Glomerular visceral epithelial cell (primary cell): ENCODE measurements around the gene SLC39A6.
"Not testable (repeated sequence)": the region's sequence is repeated elsewhere in the genome, so short reads cannot be mapped to it uniquely, and the experiment has no call there.

ENCODE experiments used
- DNase-seq: peaks from one replicate; pipeline ENCODE4 v3.0.0-alpha.2; 2016; ENCODE audit errors: extremely low spot score

The SLC39A6 gene, protein sequence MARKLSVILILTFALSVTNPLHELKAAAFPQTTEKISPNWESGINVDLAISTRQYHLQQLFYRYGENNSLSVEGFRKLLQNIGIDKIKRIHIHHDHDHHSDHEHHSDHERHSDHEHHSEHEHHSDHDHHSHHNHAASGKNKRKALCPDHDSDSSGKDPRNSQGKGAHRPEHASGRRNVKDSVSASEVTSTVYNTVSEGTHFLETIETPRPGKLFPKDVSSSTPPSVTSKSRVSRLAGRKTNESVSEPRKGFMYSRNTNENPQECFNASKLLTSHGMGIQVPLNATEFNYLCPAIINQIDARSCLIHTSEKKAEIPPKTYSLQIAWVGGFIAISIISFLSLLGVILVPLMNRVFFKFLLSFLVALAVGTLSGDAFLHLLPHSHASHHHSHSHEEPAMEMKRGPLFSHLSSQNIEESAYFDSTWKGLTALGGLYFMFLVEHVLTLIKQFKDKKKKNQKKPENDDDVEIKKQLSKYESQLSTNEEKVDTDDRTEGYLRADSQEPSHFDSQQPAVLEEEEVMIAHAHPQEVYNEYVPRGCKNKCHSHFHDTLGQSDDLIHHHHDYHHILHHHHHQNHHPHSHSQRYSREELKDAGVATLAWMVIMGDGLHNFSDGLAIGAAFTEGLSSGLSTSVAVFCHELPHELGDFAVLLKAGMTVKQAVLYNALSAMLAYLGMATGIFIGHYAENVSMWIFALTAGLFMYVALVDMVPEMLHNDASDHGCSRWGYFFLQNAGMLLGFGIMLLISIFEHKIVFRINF

DNA sequence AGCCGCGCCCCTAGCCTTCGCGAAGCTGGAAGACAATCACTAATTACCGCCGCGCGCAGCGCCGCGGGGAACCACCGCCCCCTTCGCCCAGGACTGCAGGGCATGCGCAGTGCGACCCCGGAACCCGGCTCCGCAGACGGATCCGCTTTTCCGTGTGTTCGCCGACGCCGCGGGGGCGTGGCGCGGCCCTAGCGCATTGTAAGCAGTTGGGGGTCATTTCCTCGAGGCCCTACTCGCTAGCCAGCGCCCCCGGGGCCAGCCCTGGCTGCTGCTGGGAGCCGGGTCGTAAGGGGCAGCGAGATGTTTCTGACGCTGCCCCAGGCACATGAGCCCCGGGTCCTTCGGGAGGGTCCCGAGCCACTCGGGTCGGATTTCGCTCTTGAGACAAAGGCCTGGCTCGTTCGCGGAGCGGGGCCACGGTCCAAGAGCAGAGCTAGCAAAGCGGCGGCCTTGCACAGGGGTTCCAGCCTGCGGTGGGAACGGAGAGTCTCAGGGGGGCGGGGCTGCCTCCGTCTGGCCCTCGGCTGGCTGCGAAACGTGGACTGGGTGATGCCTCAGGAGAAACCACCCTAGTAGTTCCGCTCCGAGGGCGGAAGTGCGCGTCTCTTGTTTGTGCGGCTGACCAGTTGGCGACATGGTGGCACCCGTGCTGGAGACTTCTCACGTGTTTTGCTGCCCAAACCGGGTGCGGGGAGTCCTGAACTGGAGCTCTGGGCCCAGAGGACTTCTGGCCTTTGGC, at the start of gene SLC39A6, which contains the start of gene ELP2:
Gene SLC39A6, minus strand, starts transcription at position 41 of the 739 bp plus-strand sequence. CDS start 2,333 bp downstream, outside the sequence.
Gene ELP2, plus strand, starts transcription at position 600 of the 739 bp plus-strand sequence. Its CDS starts 35 bp downstream, at position 635.
- peak; percentile 95 for DNase-seq

DNA sequence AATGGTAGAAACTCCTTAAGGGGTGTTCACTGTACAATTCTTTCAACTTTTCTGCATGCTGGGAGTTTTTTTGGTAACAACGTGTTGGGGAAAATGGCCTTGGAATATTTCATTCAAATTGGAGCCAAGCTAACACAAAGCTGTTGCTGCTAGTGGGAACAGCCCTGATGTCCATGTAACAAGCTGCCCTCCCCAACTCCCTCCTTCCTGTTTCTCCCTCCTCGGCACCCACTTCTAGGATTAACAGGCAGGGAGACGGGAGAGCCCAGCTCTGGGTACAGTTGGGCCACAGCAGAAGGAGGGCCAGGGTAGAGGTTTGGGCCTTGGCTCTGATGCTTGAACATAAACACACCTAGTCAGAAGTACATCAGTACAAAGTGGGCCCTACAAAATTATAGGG, 48.8 kb upstream of the SLC39A6 start:
- no peak for DNase-seq

DNA sequence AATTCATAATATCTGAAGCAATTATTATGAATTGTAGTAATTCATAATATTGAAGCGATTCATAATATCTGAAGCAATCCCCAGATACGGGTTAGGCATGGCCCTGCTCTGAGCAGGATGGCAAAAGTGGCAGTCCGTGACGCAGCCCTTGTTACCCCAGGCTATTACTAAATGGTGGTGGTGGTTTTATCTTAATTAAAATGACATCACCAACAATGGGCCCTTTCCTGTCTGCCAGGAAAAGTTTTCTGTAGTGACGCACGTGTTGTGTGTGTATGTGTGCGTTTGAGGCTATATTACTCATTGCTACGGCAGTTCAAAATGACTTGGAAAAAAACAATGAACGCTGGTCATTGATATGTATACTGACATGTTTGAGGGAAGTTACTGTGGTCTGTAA, 47.6 kb upstream of the SLC39A6 start:
- no peak for DNase-seq

DNA sequence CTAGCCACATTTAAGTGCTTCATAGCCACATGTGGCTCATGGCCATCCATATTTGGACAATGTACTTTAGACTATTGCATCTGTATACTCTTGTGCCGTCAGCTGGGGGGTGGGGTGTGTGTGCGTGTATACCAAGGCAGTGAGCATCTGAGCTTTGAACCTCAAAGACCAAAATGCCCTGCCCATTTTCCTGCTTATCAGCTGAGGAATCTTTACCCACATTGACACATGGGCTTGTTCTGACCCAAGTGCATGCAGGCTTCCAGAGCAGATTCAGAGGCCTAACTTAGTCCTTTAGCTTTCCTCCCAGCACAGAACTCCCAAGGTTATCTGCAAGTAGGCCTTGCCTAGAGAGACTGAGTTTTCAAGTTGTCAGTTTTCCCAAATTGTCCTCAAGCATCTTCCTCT, 47.0 kb upstream of the SLC39A6 start:
- DNase-seq: no peak

DNA sequence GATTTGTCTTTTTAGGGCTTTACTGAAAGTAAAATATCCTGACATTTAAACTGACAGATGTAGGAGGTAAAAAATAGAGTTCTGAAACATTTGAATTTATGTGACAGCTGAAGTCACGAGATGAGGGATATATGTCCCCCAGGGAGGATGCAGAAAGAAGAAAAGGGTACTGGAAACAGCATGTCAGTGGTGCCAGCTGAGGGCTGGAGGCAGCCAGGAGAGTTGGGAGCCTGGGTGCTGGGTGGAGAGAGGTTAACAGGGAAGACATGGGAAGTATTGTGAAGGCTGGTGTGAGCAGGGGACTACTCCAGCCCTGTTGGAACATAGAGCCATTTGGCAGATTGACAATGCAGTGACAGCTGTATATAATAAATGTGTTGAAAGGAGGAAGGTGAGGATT, 46.3 kb upstream of the SLC39A6 start:
- no peak for DNase-seq

DNA sequence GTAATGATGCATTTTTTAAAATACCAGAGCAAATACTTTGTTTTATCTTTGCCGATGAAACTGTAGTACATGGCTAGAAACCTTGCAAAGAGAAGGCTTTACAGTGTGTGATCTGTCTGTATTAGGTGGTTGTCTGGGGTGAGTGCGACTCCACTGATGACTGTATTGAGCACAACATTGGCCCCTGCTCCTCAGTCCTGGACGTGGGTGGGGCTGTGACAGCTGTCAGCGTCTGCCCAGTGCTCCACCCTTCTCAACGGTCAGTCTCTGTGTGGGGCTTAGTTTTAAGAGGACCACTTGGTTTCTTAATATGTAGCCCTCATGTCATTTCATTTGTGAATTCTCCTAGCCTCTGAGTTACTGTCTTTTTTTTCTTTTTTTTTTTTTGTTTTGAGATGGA, 40.8 kb upstream of the SLC39A6 start:
- DNase-seq: no peak

DNA sequence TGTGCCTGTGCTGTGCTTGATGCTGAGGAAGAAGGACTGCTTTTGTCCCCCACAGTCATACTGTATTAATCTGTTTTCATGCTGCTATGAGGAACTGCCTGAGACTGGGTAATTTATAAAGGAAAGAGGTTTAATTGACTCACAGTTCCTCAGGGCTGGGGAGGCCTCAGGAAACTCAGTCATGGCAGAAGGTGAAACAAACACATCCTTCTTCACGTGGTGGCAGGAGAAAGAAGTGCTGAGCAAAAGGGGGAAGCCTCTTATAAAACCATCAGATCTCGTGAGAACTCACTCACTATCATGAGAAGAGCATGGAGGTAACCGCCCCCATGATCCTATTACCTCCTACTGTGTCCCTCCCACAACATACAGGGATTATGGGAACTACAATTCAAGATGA, 39.2 kb upstream of the SLC39A6 start:
- DNase-seq: not testable (repeated sequence)

DNA sequence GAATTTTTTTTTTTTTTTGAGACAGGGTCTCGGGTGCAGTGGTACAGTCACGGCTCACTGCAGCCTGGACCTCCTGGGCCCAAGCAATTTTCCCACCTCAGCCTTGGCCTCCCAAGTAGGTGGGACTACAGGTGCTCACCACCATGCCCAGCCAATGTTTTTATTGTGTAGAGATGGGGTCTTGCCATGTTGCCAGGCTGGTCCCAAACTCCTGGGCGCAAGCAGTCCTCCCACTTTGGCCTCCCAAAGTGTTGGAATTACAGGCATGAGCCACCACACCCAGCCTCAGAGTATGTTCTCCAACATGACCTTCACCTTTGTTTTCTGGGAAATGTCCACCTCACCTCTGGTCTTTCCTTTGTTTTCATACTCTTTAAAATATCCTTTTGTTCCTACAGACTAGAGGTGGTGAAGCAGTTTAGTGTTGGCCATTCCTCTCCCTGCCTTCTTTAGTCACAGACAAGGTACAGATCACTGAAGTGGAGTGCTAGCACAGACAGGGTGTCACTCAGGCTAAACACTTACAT, 38.6 kb upstream of the SLC39A6 start:
- DNase-seq: no peak

DNA sequence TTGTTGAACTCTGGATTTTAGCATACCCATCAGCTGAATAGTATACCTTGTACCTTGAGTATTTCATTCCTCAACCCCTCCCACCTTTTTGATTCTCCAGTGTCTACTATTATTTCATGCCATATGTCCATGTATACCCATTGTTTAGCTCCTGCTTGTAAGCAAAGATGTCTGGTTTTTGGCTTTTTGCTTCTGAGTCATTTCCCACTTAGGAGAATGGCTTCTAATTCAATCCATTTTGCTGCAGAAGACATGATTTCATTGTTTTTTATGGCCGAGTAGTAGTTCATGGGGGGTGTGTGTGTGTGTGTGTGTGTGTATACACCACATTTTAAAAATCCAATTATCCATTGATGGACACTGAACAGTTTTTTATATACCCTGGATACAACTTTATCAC, 33.8 kb upstream of the SLC39A6 start:
- no peak for DNase-seq

DNA sequence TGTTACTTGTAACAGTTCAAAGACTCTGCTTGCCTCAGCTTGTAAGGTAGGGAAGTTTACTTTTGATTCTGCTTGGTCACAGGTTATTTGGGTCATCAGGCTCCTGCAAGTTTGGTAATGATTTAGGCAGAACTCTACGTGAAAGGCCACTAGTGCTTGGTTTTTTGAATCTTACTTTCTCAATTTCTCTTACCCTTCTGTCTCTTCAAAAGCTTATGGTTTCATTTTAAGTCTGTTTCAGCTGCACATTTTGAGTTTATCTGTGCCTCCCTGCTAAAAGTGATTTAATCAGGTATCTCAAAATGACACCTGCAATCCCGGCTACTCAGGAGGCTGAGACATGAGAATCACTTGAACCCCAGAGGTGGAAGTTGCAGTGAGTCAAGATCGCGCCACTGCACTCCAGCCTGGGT, 31.8 kb upstream of the SLC39A6 start:
- no peak for DNase-seq

DNA sequence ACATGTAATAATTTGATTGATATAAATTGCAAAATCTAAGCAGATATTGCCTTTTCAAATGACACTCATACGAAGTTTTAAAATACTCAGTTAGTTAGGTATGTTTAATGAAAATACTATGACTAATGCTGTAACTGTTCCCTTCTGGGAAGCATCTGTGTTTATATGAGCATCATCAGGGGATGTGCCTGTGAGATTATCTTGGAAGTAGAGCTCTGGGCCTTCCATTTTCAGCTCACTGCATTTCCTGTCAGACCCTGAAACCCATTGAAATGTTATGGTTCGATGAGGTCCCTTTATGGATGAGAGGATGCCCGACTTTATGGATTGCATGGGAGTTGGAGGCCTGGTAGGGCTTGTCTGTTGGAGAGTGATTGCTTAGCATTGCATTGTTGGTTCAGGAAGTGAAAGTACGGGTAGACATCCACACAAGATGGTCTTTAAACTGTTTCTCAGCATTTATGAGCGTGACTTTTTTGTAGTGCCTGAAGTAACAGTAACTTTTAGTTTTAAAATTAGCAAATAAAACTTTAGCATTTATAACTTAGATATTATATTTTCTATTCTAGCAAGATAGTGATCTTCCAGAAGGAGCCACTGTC, 29.2 kb upstream of the SLC39A6 start:
- peak; percentile 81 for DNase-seq

DNA sequence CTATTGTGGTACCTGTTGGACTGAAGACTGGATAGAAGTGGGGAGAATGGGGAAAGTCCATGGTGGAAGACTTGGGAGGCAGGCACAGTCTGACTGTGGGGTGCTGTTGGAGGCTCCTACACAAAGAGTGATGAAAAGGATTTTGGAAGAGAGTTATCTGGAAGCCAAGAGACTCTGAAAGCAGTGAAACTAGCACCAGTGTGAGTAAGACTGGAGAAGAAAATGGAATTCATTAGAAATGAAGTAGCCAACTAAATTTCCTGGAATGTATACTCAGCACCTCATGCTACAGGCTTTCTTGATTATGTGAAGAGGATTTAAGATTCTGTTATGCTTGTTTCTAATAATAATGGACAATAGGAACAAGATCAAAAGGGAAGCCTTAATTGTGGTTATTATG, 28.3 kb upstream of the SLC39A6 start:
- no peak for DNase-seq

DNA sequence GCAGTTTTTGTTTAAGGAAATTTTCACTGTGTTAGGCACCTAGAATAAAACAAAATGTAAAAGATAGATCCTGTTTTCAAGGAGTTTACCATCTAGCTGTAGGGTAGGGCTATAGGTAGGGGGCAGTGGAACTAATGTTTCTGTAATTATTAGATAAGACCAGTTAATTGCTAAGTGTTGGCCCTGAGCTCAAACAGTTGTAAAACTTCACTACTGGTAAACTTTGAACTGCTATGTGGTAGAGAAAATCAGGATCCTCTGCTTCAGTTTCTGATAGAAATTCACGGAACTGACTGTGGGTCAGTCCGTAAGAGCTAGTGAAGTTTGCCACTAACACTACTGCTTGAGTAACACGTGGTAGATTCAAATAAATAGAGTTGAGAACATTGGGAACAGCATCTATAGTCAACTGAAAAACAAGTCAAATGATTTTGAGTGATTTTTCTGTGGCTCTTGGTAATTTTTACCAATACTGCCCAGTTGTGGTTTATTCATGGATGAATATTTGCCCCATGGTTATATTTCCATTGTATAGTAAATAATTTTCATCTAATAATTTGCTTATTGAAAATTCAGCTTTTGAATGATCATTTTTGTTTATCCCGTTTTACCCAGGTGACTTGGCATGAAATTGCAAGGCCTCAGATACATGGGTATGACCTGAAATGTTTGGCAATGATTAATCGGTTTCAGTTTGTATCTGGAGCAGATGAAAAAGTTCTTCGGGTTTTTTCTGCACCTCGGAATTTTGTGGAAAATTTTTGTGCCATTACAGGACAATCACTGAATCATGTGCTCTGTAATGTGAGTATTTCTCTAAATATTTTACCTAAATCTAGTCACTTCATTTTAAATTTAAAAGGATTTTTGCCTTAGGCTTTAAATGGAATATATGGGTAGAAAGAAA, 27.0 kb upstream of the SLC39A6 start:
- peak; percentile 51 for DNase-seq

DNA sequence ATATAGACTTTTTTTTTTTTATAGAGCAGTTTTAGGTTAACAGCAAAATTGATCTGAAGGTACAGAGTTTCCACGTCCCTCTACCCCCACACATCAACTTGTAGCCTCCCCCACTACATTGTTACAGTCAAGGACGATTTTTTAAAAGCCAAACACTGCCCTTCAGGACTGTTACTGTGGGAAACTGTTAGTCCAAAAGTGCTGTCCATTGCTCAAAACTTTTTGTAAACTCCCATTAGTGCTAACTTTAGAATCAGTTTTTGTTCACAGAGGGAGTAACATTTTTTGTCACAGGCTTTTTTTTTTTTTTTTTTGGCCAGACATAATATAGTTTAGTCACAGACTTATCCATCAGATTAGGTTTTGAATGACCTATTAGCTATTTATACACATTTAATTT, 24.6 kb upstream of the SLC39A6 start:
- no peak for DNase-seq

DNA sequence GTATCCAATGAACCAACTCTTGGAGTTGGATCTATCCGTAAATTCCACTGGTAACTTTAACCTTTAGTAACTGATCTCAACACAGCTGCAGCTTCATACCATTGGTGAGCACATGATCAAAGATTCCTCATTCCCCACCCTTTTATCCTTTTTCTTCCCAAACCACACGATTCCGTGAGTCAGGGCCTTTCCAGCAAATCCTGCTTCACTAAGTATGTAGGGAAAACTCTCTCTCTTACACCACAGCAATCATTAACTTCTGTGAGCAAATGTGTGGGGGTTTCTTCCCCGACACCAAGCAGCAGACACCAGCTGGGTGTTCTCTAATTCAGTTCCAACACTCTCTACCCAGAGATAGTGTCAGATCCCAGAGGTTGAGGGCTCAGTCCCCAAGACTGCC, 24.1 kb upstream of the SLC39A6 start:
- peak; percentile 97 for DNase-seq

DNA sequence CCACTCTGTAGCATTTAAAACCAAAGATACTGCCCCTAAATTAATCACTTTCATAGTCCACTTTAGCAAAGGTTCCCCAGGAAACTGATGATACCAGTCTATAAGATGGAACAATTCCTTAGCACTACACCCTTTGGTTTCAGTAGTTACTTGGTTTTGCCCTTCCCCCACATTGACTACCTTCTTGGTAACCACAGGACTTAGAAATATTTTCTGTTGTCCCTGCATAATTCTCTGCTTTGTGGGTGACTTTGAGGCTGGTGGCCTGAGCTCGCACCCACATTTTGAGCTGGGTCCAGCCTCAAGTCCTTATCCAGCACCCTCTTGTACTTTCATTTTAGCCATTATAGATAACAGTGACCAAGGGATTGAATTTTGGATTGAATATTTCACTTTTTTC, 23.6 kb upstream of the SLC39A6 start:
- peak; percentile 68 for DNase-seq

DNA sequence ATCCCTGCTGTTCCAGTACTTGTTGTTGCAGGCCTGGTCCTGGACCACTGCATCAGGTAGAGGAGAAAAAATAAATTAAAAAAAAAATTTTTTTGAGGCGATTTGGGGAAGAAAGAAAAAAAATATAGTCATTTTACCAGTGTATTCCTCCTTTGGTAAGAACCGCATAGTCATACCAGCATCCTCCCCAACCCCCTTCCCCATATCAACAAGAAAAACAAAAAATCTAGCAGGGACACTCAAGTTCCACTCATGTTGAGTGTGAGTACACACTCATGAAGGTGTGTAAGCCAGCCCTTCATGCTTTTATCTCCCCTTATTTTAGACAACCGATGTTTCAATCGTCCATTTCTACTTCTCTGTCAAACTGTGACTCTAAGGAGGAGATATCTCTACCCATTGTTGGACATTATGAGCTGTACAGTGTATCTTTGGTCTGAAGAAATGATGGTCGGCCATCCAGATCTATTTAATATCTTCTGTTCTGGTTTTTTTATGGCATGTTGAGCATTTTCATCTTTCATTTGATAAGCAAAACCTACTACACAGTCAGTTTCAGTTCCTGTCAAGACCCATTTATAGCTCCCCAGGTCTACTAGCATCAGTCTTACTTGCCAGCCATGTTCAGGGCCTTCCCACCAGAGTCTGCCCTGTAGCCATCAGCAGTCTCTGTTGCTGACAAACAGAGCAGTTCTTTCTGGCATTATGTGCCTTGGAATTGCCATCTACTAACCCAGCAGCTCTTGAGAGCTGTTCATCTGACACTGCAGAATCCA, 20.6 kb upstream of the SLC39A6 start:
- no peak for DNase-seq

DNA sequence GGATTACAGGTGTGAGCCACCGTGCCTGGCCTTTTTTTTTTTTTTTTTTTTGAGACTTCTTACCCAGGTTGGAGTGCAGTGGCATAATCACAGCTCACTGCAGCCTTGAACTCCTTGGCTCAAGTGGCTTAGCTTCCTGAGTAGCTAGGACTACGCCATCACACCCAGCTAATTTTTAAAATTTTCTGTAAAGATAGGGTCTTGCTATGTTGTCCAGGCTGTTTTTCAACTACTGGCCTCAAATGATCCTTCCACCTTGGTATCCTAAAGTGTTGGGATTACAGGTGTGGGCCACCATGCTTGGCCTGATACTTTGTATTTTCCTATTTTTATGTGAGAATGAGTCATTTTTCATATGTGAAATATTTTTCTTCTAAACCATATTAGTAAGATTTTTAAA, 14.3 kb upstream of the SLC39A6 start:
- DNase-seq: no peak

DNA sequence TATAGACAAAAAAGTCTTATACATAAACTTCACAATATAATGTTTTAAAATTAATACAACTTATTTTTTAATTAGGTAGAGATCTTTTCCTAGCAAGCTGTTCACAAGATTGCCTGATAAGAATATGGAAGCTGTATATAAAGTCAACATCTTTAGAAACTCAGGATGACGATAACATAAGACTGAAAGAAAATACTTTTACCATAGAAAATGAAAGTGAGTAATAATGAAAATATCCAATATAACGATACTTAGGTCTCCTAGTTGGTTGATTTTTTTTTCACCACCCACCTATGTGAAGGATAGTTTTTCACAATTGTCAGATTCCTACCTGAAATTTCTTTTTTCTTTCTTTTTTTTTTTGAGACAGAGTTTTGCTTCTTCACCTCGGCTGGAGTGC, 13.6 kb upstream of the SLC39A6 start:
- DNase-seq: no peak

DNA sequence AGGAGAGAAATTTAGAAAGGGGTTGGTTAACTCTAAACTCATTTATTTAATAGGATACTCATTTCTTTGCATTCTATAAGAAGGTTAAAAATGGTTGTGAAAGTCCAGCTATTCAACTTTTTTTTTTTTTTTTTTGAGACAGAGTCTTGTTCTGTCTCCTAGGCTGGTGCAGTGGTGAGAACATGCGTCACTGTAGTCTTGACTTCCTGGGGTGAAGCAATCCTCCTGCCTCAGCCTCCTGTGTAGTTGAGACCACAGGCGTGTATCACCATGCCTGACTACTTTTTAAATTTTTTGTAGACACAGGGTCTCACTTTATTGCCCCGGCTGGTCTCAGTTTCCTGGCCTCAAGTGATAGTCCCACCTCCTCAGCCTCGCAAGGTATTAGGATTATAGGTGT, 12.4 kb upstream of the SLC39A6 start:
- DNase-seq: no peak
